GM19468 (cell line): ENCODE results near the gene SLF1.

Source experiments
- ATAC-seq: cut with Tn5 transposase; IDR thresholded peaks from one replicate; pipeline ENCODE4 v1.9.1; 2021; ENCODE audit warnings: mild to moderate bottlenecking, moderate library complexity, moderate number of reproducible peaks; ENCODE audit not compliant: unreplicated experiment; ENCODE audit errors: extremely low read depth

Gene SLF1

DNA sequence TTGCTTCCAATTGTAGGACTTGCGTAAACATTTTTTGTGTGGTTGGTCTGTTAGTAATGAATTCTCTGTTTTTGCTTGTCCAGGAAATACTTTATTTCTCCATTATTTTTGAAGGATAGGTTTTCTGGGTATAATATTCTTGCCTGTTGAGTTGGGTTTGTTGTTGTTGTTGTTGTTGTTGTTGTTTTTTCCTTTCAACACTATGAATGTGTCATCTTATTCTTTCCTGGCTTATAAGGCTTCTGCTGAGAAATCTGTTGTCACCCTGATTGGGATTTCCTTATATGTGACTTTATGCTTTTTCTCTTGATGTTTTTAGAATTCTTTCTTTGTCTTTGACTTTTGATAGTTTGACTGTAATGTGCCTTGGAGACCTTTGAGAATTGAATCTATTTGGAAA, 39.8 kb downstream of the SLF1 start:
- no peak for ATAC-seq

DNA sequence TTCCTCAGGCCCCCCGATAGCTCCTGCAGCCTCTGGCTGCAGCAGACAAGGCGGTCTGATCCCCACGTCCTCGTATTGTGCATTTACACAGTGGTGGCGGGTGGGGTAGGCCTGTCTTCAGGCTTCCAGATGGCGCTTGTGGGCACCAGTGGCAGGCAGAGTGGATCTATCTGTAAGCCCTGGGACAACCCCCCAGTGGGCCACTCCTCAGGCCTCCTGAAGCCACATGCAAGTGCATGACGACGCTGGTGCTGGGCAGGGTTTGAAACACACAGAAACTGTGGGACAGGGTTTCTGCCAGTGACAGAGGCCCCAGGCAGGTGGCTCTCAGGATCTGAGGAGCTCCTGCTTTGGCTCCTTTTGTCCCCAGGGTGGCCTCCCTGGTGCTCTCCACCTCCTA, 42.0 kb downstream of the SLF1 start:
- no peak for ATAC-seq

DNA sequence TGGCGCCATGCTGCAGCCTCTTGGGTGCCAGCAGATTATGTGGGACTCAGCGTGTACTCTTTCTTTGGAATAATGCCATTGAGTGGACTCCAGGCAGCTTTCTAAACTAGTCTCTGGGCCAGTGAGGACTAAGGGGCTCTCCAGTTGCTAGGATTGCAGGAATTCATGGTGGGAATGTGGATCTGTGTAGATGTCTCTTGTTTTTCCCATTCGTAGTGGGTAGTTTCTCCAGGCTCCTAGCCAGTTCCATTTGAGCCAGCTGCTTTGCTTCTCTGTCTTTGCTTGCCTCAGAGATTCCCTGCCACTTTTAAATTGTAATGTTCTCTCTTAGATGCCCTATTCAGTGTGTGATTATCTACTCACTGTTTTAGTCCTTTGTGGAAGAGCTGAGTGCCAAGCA, 42.6 kb downstream of the SLF1 start:
- no peak for ATAC-seq

DNA sequence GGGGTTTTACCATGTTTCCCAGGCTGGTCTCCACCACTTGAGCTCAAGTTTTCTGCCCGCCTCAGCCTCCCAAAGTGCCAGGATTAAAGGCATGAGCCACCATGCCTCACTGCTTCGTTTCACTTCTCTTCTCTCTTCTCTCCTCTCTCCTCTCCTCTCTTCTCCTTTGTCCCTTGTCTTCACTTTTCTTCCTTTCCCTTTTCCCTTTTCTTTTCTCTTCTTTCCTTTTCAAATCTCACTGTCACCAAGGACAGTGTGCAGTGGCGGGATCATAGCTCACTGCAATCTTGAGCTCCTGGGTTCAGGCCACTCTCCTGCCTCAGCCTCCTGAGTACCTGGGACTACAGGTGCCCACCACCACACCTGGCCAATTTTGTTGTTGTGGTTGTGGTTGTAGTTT, 49.5 kb downstream of the SLF1 start:
- no peak for ATAC-seq

DNA sequence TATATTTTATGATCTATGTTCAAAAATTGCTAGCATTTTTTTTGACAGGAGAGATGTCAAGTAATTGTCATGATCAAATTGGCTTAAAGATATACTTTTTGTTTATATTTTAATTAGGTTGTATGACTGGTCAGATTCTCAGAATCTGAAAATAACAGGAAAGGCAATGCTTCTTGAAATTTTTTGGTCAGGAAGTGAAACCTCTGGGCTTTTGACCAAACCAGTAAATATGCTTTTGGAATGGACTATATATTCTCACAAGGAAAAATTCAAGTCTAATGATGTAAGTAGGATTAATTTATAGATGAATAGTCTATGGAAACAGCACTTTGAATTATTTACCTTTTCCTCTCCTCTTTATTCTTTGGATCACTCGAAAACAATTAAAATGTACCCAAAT, 52.3 kb downstream of the SLF1 start:
- no peak for ATAC-seq

DNA sequence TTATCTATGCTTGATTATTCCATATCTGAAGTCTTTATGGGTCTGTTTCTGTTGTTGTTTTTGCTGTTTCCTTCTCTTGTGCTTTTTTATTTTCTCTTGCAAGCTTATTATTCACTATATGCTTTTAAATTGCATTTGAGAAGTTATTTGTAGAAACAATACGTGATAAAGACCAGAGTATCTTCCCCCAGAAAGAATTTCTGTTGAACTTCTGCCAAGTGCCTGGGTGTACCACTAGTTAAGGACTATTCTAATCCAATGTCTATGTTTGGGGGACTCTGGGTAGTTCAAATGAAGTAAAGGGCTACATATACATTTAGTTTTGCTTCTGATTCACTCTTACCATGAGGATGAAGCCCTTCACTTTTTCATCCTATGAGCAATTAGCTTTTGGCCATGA, 54.3 kb downstream of the SLF1 start:
- ATAC-seq, result no peak

DNA sequence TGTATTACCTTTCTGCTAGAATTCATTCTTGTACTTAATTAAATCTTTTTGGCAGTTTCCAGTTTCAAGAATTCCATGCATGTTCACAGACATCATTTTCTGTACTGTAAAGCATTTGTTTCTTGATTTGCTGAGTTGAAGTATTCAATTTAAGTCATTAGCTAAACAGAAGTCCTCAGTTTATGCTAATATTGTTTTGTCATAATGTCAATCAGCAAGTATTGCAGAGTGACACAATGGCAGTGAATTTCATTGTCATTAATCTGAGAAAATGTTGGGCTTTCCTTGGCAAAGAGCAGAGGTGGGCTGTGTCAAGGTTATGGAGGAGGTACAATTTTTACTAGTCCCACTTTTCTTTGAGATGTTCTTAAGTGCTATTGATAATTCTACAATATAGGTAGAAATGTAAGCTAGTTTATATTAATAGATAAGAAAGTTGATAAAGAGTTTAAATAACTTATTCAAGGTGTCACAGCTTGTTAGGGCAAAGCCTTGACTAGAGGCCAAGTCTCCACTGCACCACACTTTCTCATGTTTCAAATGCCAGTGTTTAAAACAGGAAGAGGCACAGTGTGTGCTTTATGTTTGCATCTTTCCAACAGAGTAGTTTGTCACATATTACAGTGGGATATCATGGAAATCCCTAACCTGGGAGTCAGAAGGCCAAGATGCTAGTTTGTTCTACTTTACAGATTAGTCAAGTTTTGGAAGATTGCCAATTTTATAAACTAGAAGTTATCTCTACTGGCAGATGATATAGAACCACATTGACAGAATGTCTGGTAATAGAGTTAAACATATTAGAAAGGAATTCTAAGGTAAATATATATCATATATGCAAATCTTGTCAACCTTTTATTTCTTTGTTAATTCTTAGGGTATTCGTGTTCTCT, 56.3 kb downstream of the SLF1 start:
- ATAC-seq, result no peak

DNA sequence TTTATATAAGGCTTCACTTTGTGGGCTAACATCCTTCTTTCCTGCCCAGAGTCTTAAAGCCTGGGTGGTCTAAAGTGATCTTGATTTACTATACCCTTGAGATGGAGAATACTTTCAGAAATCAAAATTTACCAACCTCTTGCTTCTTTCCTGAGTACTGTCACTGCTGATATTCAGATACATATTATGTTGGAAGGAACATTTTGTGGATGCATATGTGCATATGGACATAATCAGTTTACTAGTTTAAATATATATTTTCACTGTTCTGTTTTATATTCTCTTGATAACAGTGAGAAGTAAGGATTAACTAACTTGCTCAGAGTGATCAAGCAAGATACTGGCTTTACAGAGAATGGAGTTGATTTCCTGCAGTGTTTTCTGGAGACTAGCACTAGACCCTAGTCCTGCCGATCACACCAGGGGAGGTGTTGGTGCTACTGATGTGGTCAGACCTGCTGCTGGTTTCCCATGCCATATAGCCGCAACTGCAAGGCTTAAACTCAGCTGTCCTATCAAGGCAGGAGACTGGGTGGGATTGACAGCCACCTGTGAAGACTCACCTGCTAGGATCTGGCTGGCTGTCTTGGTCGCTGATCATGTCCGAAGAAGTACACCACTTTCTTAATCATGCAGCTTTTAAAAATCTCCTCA, 57.6 kb downstream of the SLF1 start:
- no peak for ATAC-seq

DNA sequence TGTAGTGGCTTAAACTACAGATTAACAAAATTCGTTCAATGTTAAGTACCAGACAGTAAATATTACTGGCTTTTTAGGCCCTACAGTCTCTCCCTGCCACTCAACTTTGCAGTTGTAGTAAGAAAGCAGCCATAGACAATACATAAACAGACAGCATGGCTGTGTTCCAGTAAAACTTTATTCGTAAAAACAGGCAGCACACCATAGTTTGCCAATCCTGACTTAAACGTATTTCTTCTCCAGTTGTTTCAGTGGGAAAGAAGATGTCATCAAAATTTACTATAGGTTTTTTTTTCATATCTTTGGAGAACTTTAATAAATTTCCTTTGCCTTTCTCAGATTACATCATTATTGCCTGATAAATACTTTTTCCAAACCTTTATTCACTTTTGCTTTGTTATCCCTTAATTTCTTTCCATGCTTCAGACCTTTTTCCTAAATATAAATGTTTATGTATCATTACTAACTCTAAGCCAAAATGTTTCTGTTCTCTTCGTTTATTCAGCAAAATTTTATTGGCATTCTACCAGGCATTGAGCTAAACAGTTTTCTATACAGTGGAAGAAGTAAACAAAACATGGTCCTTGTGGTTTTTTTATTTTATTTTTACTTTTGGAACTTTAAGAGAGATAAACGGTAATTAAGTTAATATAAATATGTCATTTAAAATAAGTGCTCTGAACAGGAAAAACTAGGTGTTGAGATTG, 64.5 kb downstream of the SLF1 start:
- ATAC-seq, result no peak

DNA sequence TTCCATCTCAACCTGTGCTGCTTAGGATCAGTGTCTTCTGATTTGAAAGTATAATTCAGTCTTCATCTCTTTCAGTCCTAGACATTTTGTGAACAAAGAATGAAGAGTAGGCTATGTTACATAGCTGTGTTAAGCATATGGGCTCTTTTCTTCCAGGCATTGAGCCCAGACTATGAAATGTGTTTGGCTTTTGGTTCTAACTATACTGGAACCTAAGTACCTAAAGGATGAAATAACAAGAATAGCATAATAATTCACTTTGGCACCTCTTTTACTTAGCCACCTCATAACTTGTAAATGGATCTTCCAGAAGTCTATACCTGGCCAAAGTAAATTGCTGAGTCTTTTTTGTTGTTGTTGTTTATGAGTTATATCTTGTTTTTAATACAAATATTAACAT, 71.4 kb downstream of the SLF1 start:
- ATAC-seq, result no peak

DNA sequence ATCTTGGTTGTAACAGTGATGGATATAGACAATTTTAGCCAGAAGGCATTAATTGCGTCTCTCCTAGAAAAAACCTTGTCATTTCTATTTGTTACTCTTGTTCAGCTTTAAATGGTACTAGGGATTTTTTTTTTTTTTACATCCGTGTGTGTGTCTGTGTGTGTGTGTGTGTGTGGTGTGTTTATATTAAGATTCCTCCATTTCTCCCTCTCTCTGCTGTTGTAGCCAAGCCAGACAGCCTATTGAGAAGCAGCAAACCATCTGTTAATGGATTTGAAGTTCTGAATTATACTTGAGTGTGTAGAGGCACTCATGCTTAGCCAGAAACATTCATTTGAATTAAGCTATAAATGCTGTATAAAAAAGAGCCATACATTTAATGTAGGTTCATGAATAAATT, 72.3 kb downstream of the SLF1 start:
- ATAC-seq, result no peak

DNA sequence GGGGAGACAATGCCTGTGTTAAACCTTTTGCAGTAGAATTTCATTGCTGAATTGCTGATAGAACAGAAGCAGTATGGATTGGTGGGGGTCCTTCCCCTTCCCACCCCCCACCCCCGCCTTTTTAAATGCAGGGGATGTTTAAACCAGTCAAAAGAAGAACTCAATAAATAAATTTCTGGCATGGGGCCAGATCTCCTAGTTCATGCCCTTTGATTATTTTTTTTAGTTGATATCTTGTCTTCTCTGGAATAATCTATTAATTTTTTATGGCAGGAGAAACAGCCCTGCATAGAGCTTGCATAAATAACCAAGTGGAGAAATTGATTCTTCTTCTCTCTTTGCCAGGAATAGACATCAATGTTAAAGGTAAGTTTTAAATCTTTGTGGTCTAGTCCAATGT, 72.8 kb downstream of the SLF1 start:
- ATAC-seq, result no peak

DNA sequence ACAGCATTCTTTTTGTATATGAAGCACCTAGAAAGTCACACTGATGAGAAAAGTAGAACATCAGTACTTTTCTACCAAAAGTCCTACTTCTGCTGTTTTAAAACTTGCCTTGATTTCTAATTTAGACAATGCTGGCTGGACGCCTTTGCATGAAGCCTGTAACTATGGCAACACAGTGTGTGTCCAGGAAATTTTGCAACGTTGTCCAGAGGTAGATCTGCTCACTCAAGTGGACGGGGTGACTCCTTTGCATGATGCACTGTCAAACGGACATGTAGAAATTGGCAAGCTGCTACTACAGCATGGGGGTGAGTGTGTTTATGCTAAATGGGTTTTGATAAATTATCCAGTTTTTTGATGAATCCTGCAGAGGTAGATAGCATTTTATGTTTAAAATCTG, 73.5 kb downstream of the SLF1 start:
- ATAC-seq, result no peak

DNA sequence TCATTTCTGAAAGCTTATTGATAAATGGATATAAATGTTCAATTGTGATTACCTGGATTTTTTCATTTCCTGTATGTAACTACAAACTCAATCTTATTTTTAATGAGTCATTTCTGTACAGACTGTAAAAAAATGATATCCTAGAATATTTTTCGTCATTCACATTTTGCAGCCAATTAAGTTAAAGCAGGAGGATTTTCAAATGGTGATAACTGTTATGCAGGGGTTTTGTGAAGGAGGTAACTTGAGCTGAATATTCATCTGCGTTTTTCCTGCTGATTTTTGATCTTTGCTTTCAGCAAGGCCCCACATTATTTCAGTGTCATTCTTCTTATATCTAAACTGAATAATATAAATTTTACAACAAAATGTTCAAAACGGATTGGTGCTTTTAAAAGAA, 74.1 kb downstream of the SLF1 start:
- no peak for ATAC-seq

DNA sequence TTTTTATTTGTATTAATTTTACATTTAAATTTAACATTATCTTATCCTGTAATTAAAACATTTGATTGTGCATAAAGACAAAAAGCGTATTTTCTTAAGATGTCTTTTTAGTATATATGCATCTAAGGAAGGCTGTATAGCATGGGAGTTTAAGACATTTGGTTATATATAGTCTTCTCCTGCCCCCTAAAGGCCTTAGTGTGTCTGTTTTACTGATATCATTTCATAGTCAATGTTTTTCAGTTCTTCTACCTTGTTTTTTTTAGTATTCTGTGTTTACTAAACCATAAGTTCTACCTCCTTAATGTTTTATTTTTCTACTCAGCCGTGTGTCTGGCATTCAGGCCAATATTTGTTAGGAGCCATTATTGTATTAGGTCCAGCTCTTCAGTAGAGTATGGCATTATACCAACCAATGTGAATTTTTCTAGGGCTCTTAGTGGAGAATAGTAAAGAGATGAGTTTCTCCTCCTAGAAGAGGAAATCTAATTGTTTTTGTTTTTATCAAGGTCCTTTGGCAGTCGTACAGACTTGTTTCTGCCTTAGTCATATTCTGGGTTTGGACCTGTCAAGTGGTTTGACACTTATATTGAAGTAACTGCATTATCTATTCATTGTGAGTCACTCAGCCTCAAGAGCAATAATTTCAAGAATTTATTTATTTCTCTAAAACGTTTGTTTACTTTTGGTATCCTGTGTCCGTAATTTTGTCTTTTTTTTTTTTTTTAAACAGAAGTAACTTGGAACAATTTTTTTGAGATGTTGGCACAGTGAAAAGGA, 74.8 kb downstream of the SLF1 start:
- peak; percentile 75 for ATAC-seq

DNA sequence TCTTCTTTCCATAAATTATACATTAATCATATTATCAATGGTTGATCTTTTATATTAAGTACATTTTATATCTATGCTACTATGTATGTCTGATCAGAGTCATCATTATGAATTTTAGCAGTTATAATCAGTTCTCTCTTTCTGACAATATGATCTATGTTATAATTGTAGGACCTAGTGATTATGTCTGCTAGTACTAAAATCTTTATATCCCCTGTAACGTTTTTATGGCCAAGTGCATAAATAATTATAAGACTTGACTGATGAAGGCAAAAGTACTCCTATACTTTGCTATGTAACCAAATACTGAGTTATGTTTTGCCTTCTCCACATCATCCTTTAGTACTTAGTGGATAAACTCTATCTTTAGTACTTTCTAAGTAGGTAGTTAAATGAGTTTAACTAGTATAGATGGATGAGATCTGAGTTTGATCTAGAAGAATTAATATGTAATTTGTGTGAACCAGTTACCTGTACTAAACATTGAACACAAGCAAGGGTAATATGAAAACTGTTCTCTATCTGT, 75.4 kb downstream of the SLF1 start:
- ATAC-seq, result no peak

DNA sequence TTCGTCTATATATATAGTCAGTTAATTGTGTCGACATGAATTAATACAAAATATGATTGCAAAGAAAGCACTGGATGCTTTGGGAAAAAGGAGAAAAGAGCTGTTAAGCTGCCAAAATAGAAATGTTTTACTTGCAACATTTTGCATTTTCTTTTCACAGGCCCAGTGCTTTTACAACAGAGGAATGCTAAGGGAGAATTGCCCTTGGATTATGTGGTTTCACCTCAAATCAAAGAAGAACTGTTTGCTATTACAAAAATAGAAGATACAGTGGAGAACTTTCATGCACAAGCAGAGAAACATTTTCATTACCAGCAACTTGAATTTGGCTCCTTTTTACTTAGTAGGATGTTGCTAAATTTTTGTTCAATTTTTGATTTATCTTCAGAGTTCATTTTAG, 76.2 kb downstream of the SLF1 start:
- ATAC-seq, result no peak

DNA sequence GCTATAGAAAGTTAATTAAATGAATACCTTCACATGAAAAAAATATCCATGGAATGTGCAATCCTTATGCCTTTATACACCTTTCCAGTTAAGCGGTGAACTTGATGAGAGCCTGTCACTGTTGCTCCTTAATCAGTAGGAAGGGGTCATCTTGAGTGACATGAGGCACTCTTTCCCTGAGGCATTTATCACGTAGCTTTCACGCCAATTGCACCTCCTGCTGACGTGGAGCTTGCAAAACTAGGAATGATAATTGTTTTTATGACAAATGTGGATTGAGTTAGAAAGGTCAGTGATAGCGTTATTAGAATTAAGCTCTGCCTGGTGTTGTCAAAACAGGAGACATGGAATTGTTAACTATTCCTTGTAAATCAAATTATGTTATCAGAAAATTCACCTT, 79.7 kb downstream of the SLF1 start:
- no peak for ATAC-seq

DNA sequence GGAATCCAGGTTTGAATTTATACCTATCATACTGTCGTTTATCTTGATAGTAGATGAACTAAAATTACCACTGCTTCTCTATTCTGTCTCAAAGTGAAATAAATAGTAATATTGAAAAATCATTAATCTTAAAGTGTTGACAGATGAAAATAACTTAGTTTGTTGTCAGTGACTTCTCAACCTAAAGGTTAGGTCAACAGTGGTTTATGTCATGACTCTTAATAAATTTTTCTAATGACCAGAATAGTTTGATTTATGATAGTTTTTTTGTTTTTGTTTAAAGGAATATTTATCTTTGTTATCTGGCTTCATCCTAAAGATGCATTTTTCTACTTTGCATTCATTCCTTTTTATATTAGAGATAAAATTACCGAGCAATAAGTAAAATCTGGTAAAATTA, 81.1 kb downstream of the SLF1 start:
- ATAC-seq, result no peak

DNA sequence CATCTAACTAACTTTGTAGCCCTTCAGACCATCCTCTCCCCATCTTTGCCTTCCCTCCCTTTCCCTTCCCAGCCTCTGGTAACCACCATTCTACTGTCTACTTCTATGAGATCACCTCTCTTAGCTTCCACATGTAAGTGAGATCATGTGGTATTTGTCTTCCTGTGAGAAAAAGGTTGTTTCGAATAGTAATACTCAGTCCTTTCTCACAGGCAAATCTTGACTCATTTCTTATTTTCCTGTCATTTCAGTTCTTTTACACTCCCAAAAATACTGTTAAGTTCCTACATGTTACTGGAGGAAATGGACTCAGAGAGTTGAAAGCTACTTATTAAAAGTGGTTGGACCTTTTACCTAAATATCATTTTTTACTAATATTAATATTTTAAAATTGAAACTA, 82.1 kb downstream of the SLF1 start:
- ATAC-seq, result peak; percentile 48
